Right ventricle myocardium inferior (tissue), 1 donor: ENCODE results near the gene KCNK1. TPM values are rescaled to one million over a fixed set of nuclear protein-coding genes. Genes with fewer than 3 reads are reported as not detected.
"Not testable (repeated sequence)": the region's sequence is repeated elsewhere in the genome, so short reads cannot be mapped to it uniquely, and the experiment has no call there.

Experiments
- ATAC-seq: fragments of 200-7000 bp; cut with Tn5 transposase; one replicate; pipeline ENCODE4 v1.9.1; 2020; ENCODE audit warnings: mild to moderate bottlenecking, moderate library complexity
- DNase-seq: peaks from one replicate; pipeline ENCODE4 v3.0.0; 2021; ENCODE audit errors: missing footprints
- intact Hi-C: fragments of 100-400 bp; cut with DNase I; formaldehyde crosslinking; loops from one replicate; pipeline ENCODE4 v1.11.0; 2022
- total RNA-seq: library from RNA; stranded (reverse); fragmentation: NEBNext Ultra II Directional; extraction: Animal tissue kit (Norgen Biotek cat#: 25700); gene quantifications from one replicate; pipeline ENCODE4 v1.2.1, GENCODE V29; 2021
- donor health status: DM: no; HTN: yes; CAD: no; lungs with severe emphysema.

The KCNK1 gene
- total RNA-seq, 1 donor from 2014 or later = 25.4 TPM

GRCh38 chr1:233605205-233605604 lies 8.7 kb upstream of the KCNK1 start:
- DNase-seq = no peak
- intact Hi-C loops = no loop called here
- no peak for ATAC-seq

GRCh38 chr1:233606813-233607212 lies 7.1 kb upstream of the KCNK1 start:
- intact Hi-C loops = no loop called here
- DNase-seq (no peak), ATAC-seq (no peak)

GRCh38 chr1:233607252-233608119 lies 6.4 kb upstream of the KCNK1 start:
- intact Hi-C loops = no loop called here
- ATAC-seq (no peak), DNase-seq (no peak)

- DNase-seq (no peak), ATAC-seq (no peak)
- intact Hi-C loops = no loop called here
Observed at GRCh38 chr1:233608988-233609387, 4.9 kb upstream of the KCNK1 start.

GRCh38 chr1:233609926-233610325 lies 4.0 kb upstream of the KCNK1 start:
- DNase-seq (no peak), ATAC-seq (no peak)
- intact Hi-C loops = loop anchor here (10.0 kb wide), 1 partner anchor 185 kb away; no protein-coding TSS in a partner anchor

- no peak for DNase-seq
- no peak for ATAC-seq
- intact Hi-C loops = loop anchor here (10.0 kb wide), 1 partner anchor 184 kb away; no protein-coding TSS in a partner anchor
Observed at GRCh38 chr1:233610628-233611027, 3.3 kb upstream of the KCNK1 start.

GRCh38 chr1:233611363-233611762 lies 2.5 kb upstream of the KCNK1 start:
- ATAC-seq, DNase-seq: not testable (repeated sequence)
- intact Hi-C loops = loop anchor here (10.0 kb wide), 1 partner anchor 183 kb away; no protein-coding TSS in a partner anchor

- ATAC-seq (peak; percentile 30), DNase-seq (peak; percentile 68)
- intact Hi-C loops = loop anchor here (10.0 kb wide), 1 partner anchor 181 kb away; no protein-coding TSS in a partner anchor
Observed at GRCh38 chr1:233614173-233614742, 352 bp downstream of the KCNK1 start.

GRCh38 chr1:233614743-233615521 lies 1.0 kb downstream of the KCNK1 start:
- intact Hi-C loops = loop anchor here (10.0 kb wide), 1 partner anchor 180 kb away; no protein-coding TSS in a partner anchor
- ATAC-seq (no peak), DNase-seq (no peak)

GRCh38 chr1:233615571-233615970 lies 1.7 kb downstream of the KCNK1 start:
- intact Hi-C loops = loop anchor here (10.0 kb wide), 1 partner anchor 179 kb away; no protein-coding TSS in a partner anchor
- no peak for DNase-seq
- ATAC-seq = no peak

- DNase-seq (no peak), ATAC-seq (no peak)
- intact Hi-C loops = loop anchor here (10.0 kb wide), 1 partner anchor 178 kb away; no protein-coding TSS in a partner anchor
Observed at GRCh38 chr1:233617025-233617424, 3.1 kb downstream of the KCNK1 start.

- not testable (repeated sequence) for DNase-seq, ATAC-seq
- intact Hi-C loops = loop anchor here (10.0 kb wide), 1 partner anchor 175 kb away; no protein-coding TSS in a partner anchor
Observed at GRCh38 chr1:233619414-233619813, 5.5 kb downstream of the KCNK1 start.

- DNase-seq (no peak), ATAC-seq (no peak)
- intact Hi-C loops = no loop called here
Observed at GRCh38 chr1:233620065-233620464, 6.2 kb downstream of the KCNK1 start.

- ATAC-seq (no peak), DNase-seq (no peak)
- intact Hi-C loops = no loop called here
Observed at GRCh38 chr1:233621923-233622322, 8.0 kb downstream of the KCNK1 start.

- ATAC-seq (no peak), DNase-seq (no peak)
- intact Hi-C loops = no loop called here
Observed at GRCh38 chr1:233624289-233624688, 10.4 kb downstream of the KCNK1 start.

GRCh38 chr1:233625087-233625486 lies 11.2 kb downstream of the KCNK1 start:
- ATAC-seq (no peak), DNase-seq (no peak)
- intact Hi-C loops = no loop called here

- no peak for ATAC-seq
- intact Hi-C loops = no loop called here
- DNase-seq = no peak
Observed at GRCh38 chr1:233625510-233625981, 11.6 kb downstream of the KCNK1 start.

- intact Hi-C loops = no loop called here
- ATAC-seq = no peak
- DNase-seq = no peak
Observed at GRCh38 chr1:233627376-233627775, 13.5 kb downstream of the KCNK1 start.

- intact Hi-C loops = no loop called here
- DNase-seq (no peak), ATAC-seq (no peak)
Observed at GRCh38 chr1:233627823-233628222, 13.9 kb downstream of the KCNK1 start.
